H1 (cell line): ENCODE data around the gene MTARC2. TPM values are rescaled to one million over a fixed set of nuclear protein-coding genes. Genes with fewer than 3 reads are reported as not detected.

Experiments
- CTCF ChIA-PET: fragments of 300-600 bp; sonication (Branson Sonifier 250); formaldehyde crosslinking; loops from one replicate; lab custom pipeline; 2021; ENCODE audit not compliant: partially characterized antibody; lab: Charles Lee
- POLR2A ChIA-PET: fragments of 300-600 bp; sonication (Branson Sonifier 250); formaldehyde crosslinking; loops from one replicate; lab custom pipeline; 2021; ENCODE audit warnings: inconsistent platforms; ENCODE audit not compliant: partially characterized antibody; lab: Charles Lee
- DNase-seq, 2 experiments: peaks; one replicate each; pipeline versions ENCODE4 v3.0.0 to v3.0.0-alpha.2; 2010 to 2022; ENCODE audit warnings: low spot score in 2 of 2, low read depth in 1 of 2, mixed read lengths in 1 of 2
- FAIRE-seq: peaks from 2 replicates; lab custom pipeline; 2011; peaks lifted over from hg19 to GRCh38; lab: Jason Lieb, UNC
- H2AFZ ChIP-seq: 2 replicates; pipeline ENCODE4 v1.8.1; 2012; ENCODE audit warnings: low read length, inconsistent platforms
- H2AK5ac ChIP-seq: 2 replicates; pipeline ENCODE4 v1.6.1; 2013; ENCODE audit warnings: low read depth, low read length
- H2BK120ac ChIP-seq: replicated peaks from 2 replicates; pipeline ENCODE3; 2013; ENCODE audit warnings: low read depth, low read length, inconsistent platforms
- H2BK12ac ChIP-seq: 2 replicates; pipeline ENCODE4 v1.6.1; 2013; ENCODE audit warnings: low read depth, low read length
- H2BK15ac ChIP-seq: 2 replicates; pipeline ENCODE4 v1.6.1; 2013; ENCODE audit warnings: low read length
- H2BK20ac ChIP-seq: 2 replicates; pipeline ENCODE4 v1.6.1; 2013; ENCODE audit warnings: low read length
- H2BK5ac ChIP-seq: 2 replicates; pipeline ENCODE4 v1.6.1; 2013; ENCODE audit warnings: low read depth, low read length
- H3K14ac ChIP-seq: 2 replicates; pipeline ENCODE4 v1.6.1; 2013; ENCODE audit warnings: inconsistent platforms; ENCODE audit not compliant: insufficient read length
- H3K18ac ChIP-seq: 2 replicates; pipeline ENCODE4 v1.6.1; 2013; ENCODE audit warnings: low read length; ENCODE audit errors: extremely low read depth
- H3K23ac ChIP-seq: 2 replicates; pipeline ENCODE4 v1.6.1; 2013; ENCODE audit warnings: inconsistent platforms; ENCODE audit not compliant: insufficient read length
- H3K23me2 ChIP-seq: 2 replicates; pipeline ENCODE4 v1.6.1; 2013; ENCODE audit warnings: low read depth, low read length
- H3K27ac ChIP-seq: 2 replicates; pipeline ENCODE4 v1.6.1; 2011; ENCODE audit warnings: low read depth, low read length, inconsistent platforms
- H3K27me3 ChIP-seq, 4 experiments: replicated peaks in 1 of 4; 1 replicate in 1 of 4; 2 replicates in 3 of 4; pipeline versions ENCODE4 v1.6.1 to v1.8.1; 2011 to 2013; ENCODE audit warnings: low read length in 3 of 4, mild to moderate bottlenecking in 3 of 4, inconsistent platforms in 2 of 4, mixed read lengths in 2 of 4, moderate library complexity in 1 of 4; ENCODE audit not compliant: control insufficient read depth in 3 of 4, insufficient read depth in 3 of 4; ENCODE audit errors: extremely low read depth in 1 of 4
- H3K36me3 ChIP-seq, 4 experiments: 2 replicates each; pipeline versions ENCODE4 v1.6.1 to v1.8.1; 2011 to 2013; ENCODE audit warnings: mild to moderate bottlenecking in 4 of 4, low read length in 3 of 4, moderate library complexity in 2 of 4, control low read depth in 1 of 4, inconsistent platforms in 1 of 4; ENCODE audit not compliant: insufficient read depth in 4 of 4, control insufficient read depth in 2 of 4
- H3K4ac ChIP-seq: replicated peaks from 2 replicates; pipeline ENCODE3; 2013; ENCODE audit warnings: low read length, low read depth, mixed read lengths, inconsistent platforms; ENCODE audit not compliant: insufficient read length
- H3K4me1 ChIP-seq, 4 experiments: replicated peaks in 1 of 4; 1 replicate in 1 of 4; 2 replicates in 3 of 4; pipeline versions ENCODE4 v1.6.1 to v1.8.1; 2011 to 2013; ENCODE audit warnings: low read length in 3 of 4, inconsistent platforms in 2 of 4, mixed read lengths in 1 of 4; ENCODE audit not compliant: insufficient read depth in 4 of 4, control insufficient read depth in 3 of 4
- H3K4me2 ChIP-seq, 2 experiments: 2 replicates each; pipeline versions ENCODE4 v1.6.1 to v1.8.1; 2011 to 2013; ENCODE audit warnings: low read depth in 2 of 2, low read length in 2 of 2, control low read depth in 1 of 2, inconsistent platforms in 1 of 2, mild to moderate bottlenecking in 1 of 2; ENCODE audit not compliant: insufficient read depth in 1 of 2
- H3K4me3 ChIP-seq, 4 experiments: fragments of 200-600, 300-600 bp in 1 of 4; sonication (generic), shearing (Covaris generic), sonication (Bioruptor Twin) in 1 of 4; 2 replicates each; pipeline versions ENCODE4 v1.5.1 to v1.8.1; 2011 to 2016; ENCODE audit warnings: low read length in 4 of 4, low read depth in 3 of 4, control low read depth in 2 of 4, inconsistent platforms in 2 of 4, mild to moderate bottlenecking in 2 of 4, mixed read lengths in 1 of 4, moderate library complexity in 1 of 4; ENCODE audit not compliant: insufficient read depth in 2 of 4; ENCODE audit errors: extremely low read depth in 1 of 4
- H3K56ac ChIP-seq: replicated peaks from 2 replicates; pipeline ENCODE3; 2013; ENCODE audit warnings: low read depth, mild to moderate bottlenecking, mixed read lengths, low read length, inconsistent platforms; ENCODE audit not compliant: insufficient read length
- H3K79me1 ChIP-seq: 2 replicates; pipeline ENCODE4 v1.6.1; 2013; ENCODE audit warnings: low read depth, low read length, control low read depth
- H3K79me2 ChIP-seq, 2 experiments: 2 replicates each; pipeline versions ENCODE4 v1.6.1 to v1.8.1; 2012 to 2013; ENCODE audit warnings: low read length in 2 of 2, mild to moderate bottlenecking in 2 of 2, inconsistent platforms in 1 of 2; ENCODE audit not compliant: insufficient read depth in 2 of 2, control insufficient read depth in 1 of 2
- H3K9ac ChIP-seq, 4 experiments: replicated peaks in 1 of 4; 1 replicate in 1 of 4; 2 replicates in 3 of 4; pipeline versions ENCODE4 v1.6.1 to v1.8.1; 2011 to 2013; ENCODE audit warnings: low read depth in 3 of 4, low read length in 3 of 4, control low read depth in 2 of 4, mild to moderate bottlenecking in 2 of 4, moderate library complexity in 2 of 4, inconsistent platforms in 1 of 4; ENCODE audit errors: extremely low read depth in 1 of 4
- H3K9me3 ChIP-seq, 2 experiments: 2 replicates each; pipeline versions ENCODE4 v1.6.1 to v1.8.1; 2012 to 2013; ENCODE audit warnings: mild to moderate bottlenecking in 2 of 2, moderate library complexity in 2 of 2, control low read depth in 1 of 2, inconsistent platforms in 1 of 2, low read depth in 1 of 2, low read length in 1 of 2, mixed read lengths in 1 of 2; ENCODE audit not compliant: insufficient read depth in 2 of 2
- H4K20me1 ChIP-seq, 2 experiments: replicated peaks in 1 of 2; 2 replicates each; pipeline versions ENCODE3 to v1.8.1; 2011 to 2013; ENCODE audit warnings: inconsistent platforms in 2 of 2, low read length in 2 of 2, mild to moderate bottlenecking in 1 of 2; ENCODE audit not compliant: insufficient read depth in 2 of 2, control insufficient read depth in 1 of 2
- H4K5ac ChIP-seq: 2 replicates; pipeline ENCODE4 v1.6.1; 2013; ENCODE audit warnings: low read length, low read depth, mixed read lengths, inconsistent platforms; ENCODE audit not compliant: insufficient read length
- H4K8ac ChIP-seq: 2 replicates; pipeline ENCODE4 v1.8.0; 2013; ENCODE audit warnings: mild to moderate bottlenecking, moderate library complexity, low read length, inconsistent platforms; ENCODE audit not compliant: insufficient read depth; ENCODE audit errors: extremely low read depth
- H4K91ac ChIP-seq: replicated peaks from 2 replicates; pipeline ENCODE3; 2013; ENCODE audit warnings: low read length, mixed read lengths, inconsistent platforms; ENCODE audit not compliant: insufficient read length
- BACH1 ChIP-seq: IDR thresholded peaks from 2 replicates; pipeline ENCODE4 v1.6.1; 2012; ENCODE audit warnings: low read length, improper control_type of control experiment
- CBX5 ChIP-seq: fragments of 300-800, 300-1000 bp; sonication (generic); IDR thresholded peaks from 2 replicates; pipeline ENCODE4 v1.7.1; 2016; ENCODE audit warnings: antibody characterized with exemption, low read length, low read depth
- CHD1 ChIP-seq: IDR thresholded peaks from 2 replicates; pipeline ENCODE4 v1.6.1; 2012; ENCODE audit warnings: low read depth, low read length, improper control_type of control experiment
- CREB1 ChIP-seq: IDR thresholded peaks from 2 replicates; pipeline ENCODE4 v1.6.1; 2012; ENCODE audit warnings: inconsistent platforms
- CTCF ChIP-seq, 3 experiments: IDR thresholded peaks; 1 replicate in 2 of 3; 2 replicates in 1 of 3; pipeline versions ENCODE4 v1.5.1 to v1.6.1; 2011; ENCODE audit warnings: low read length in 3 of 3, mild to moderate bottlenecking in 3 of 3, inconsistent platforms in 2 of 3, low read depth in 1 of 3, moderate library complexity in 1 of 3; ENCODE audit not compliant: insufficient read depth in 1 of 3; ENCODE audit errors: control extremely low read depth in 1 of 3
- GTF2F1 ChIP-seq: IDR thresholded peaks from 2 replicates; pipeline ENCODE4 v1.6.1; 2012; ENCODE audit warnings: low read depth, low read length, improper control_type of control experiment, borderline replicate concordance
- KDM4A ChIP-seq: IDR thresholded peaks from one replicate; pipeline ENCODE4 v1.7.1; 2012; ENCODE audit warnings: low read depth, mild to moderate bottlenecking, moderate library complexity, low read length, inconsistent platforms; ENCODE audit not compliant: severe bottlenecking
- MAFK ChIP-seq: IDR thresholded peaks from 2 replicates; pipeline ENCODE4 v1.6.1; 2012; ENCODE audit warnings: low read depth, mild to moderate bottlenecking, improper control_type of control experiment, low read length
- POU5F1 ChIP-seq: IDR thresholded peaks from 2 replicates; pipeline ENCODE4 v1.6.1; 2011; ENCODE audit warnings: low read depth, mild to moderate bottlenecking, low read length, moderate library complexity
- SIRT6 ChIP-seq: IDR thresholded peaks from one replicate; pipeline ENCODE4 v1.7.1; 2012; ENCODE audit warnings: low read length, inconsistent platforms
- SP4 ChIP-seq: IDR thresholded peaks from 2 replicates; pipeline ENCODE4 v1.6.1; 2012; ENCODE audit warnings: low read length, inconsistent platforms
- TEAD4 ChIP-seq: IDR thresholded peaks from 2 replicates; pipeline ENCODE4 v1.6.1; 2012; ENCODE audit warnings: low read depth, low read length, inconsistent platforms, mixed read lengths
- WGBS, 2 experiments: shearing (Covaris generic) in 1 of 2; methylation state at CpG; one replicate each; pipeline versions ENCODE4 v1.1.6 to v1.1.7; 2013 to 2015; ENCODE audit warnings: low lambda C conversion rate in 2 of 2, mixed read lengths in 2 of 2, inconsistent platforms in 1 of 2, low coverage in 1 of 2, missing lambda C conversion rate in 1 of 2; ENCODE audit not compliant: insufficient replicate concordance in 2 of 2, insufficient coverage in 1 of 2, insufficient read length in 1 of 2; ENCODE audit errors: extremely low coverage in 1 of 2, missing lambda C conversion rate in 1 of 2; 5-methylcytosine and 5-hydroxymethylcytosine counted together
- polyA plus RNA-seq, 7 experiments: library from polyadenylated mRNA; depleted of rRNA in 3 of 7; stranded (reverse) in 5 of 7; unstranded in 2 of 7; fragments of >200 nt in 5 of 7; fragments of 200-250 nt in 2 of 7; gene quantifications; 1 replicate in 5 of 7; 2 replicates in 1 of 7; 4 replicates in 1 of 7; pipeline versions ENCODE4 v1.2.1 to v1.2.3, GENCODE V29; 2011 to 2013; ENCODE audit warnings: missing spikeins in 2 of 7, mixed read lengths in 2 of 7
- total RNA-seq: library from RNA; stranded (reverse); fragmentation: NEBNext Ultra II Directional; extraction: Animal tissue kit (Norgen Biotek cat#: 25700); gene quantifications from 2 replicates; pipeline ENCODE4 v1.2.1, GENCODE V29; 2021

MTARC2 gene
- total and polyA plus RNA-seq, 2 of the 8 experiments (the other 6 are each of a cell fraction or from before 2014, with no cell fraction given): 7.2 to 7.9 TPM

- Histone ChIP-seq H4K91ac (no peak overlapping the region), H3K4ac (no peak overlapping the region), H3K4me1 (peaks cover 0 to 8% (median 4%) of the 10 kb centered on the region in 4 experiments; a peak in 4 of 7 replicates), H3K23me2 (no peaks in the 10 kb centered on the region), H2AK5ac (no peak overlapping the region), H3K9me3 (no peaks in the 10 kb centered on the region), H4K20me1 (no peaks in the 10 kb centered on the region), H3K14ac (no peak overlapping the region), H3K23ac (no peak overlapping the region), H2BK15ac (no peak overlapping the region), H4K5ac (no peak overlapping the region), H2BK12ac (no peak overlapping the region), H3K79me1 (no peaks in the 10 kb centered on the region), H2AFZ (no peak overlapping the region), H3K27me3 (no peaks in the 10 kb centered on the region), H3K36me3 (peaks cover 0 to 15% (median 10%) of the 10 kb centered on the region in 4 experiments; a peak in 4 of 8 replicates), H3K4me2 (no peak overlapping the region), H2BK5ac (no peak overlapping the region), H3K18ac (no peak overlapping the region), H4K8ac (no peak overlapping the region), H2BK120ac (no peak overlapping the region), H3K27ac (no peak overlapping the region), H3K56ac (no peak overlapping the region), H3K4me3 (no peak overlapping the region), H2BK20ac (no peak overlapping the region), H3K79me2 (no peaks in the 10 kb centered on the region), H3K9ac (no peak overlapping the region)
- no peak for FAIRE-seq
- POLR2A ChIA-PET: interaction anchor here (0.8 kb wide), 1 partner anchor 9 kb away, joined by 3 read pairs; no protein-coding TSS in a partner anchor
- DNase-seq: no peak
- TF ChIP-seq BACH1 (no peak), CTCF (IDR thresholded peaks at IDR 0.05; ENCODE audit: control extremely low read depth in 1 of 3, insufficient read depth in 1 of 3, low read depth in 1 of 3, low read length in 3 of 3) (no peak), MAFK (no peak), CREB1 (no peak), CBX5 (no peak), SP4 (no peak), CHD1 (no peak), SIRT6 (no peak), KDM4A (no peak), POU5F1 (no peak), TEAD4 (no peak), GTF2F1 (no peak)
- 96% methylated on average over 2 of the region's 2 CpGs; no CpG with 5 or more reads in 1 of the 2 experiments for WGBS, 2 experiments
- CTCF ChIA-PET: interaction anchor here (0.7 to 2.7 kb wide), 3 partner anchors 8 to 26 kb away, joined by 3 to 15 read pairs (median 6); no protein-coding TSS in a partner anchor
Measured at GRCh38 chr1:220815409-220815808, 67.3 kb downstream of the MTARC2 start.
